PFSK-1 (cell line): ENCODE data around the gene POLR2C.

ENCODE experiments used
- FOXP2 ChIP-seq: optimal IDR thresholded peaks from 2 replicates; pipeline ENCODE3; 2011; ENCODE audit warnings: borderline replicate concordance, control low read depth, inconsistent platforms; ENCODE audit not compliant: insufficient read depth; ENCODE audit errors: extremely low read length, extremely low read depth
- POLR2AphosphoS5 ChIP-seq: IDR thresholded peaks from 2 replicates; pipeline ENCODE4 v1.6.1; 2012; ENCODE audit warnings: low read depth, mild to moderate bottlenecking, control low read depth, low read length, moderate library complexity
- SIN3A ChIP-seq: IDR thresholded peaks from 2 replicates; pipeline ENCODE4 v1.6.1; 2012; ENCODE audit warnings: mild to moderate bottlenecking, low read length, moderate library complexity, borderline replicate concordance; ENCODE audit not compliant: insufficient read depth
- TAF1 ChIP-seq: IDR thresholded peaks from 2 replicates; pipeline ENCODE4 v1.6.1; 2012; ENCODE audit warnings: low read length, control low read depth, borderline replicate concordance; ENCODE audit not compliant: insufficient read depth
- TF ChIP-seq, protein P1 (sequence below), 2 experiments: IDR thresholded peaks; 2 replicates each; pipeline versions ENCODE4 v1.6.1 to v1.8.0; 2011 to 2012; ENCODE audit warnings: low read depth in 2 of 2, low read length in 2 of 2, control low read depth in 1 of 2, inconsistent platforms in 1 of 2, mild to moderate bottlenecking in 1 of 2, moderate library complexity in 1 of 2; ENCODE audit not compliant: insufficient read depth in 1 of 2

The POLR2C gene

DNA sequence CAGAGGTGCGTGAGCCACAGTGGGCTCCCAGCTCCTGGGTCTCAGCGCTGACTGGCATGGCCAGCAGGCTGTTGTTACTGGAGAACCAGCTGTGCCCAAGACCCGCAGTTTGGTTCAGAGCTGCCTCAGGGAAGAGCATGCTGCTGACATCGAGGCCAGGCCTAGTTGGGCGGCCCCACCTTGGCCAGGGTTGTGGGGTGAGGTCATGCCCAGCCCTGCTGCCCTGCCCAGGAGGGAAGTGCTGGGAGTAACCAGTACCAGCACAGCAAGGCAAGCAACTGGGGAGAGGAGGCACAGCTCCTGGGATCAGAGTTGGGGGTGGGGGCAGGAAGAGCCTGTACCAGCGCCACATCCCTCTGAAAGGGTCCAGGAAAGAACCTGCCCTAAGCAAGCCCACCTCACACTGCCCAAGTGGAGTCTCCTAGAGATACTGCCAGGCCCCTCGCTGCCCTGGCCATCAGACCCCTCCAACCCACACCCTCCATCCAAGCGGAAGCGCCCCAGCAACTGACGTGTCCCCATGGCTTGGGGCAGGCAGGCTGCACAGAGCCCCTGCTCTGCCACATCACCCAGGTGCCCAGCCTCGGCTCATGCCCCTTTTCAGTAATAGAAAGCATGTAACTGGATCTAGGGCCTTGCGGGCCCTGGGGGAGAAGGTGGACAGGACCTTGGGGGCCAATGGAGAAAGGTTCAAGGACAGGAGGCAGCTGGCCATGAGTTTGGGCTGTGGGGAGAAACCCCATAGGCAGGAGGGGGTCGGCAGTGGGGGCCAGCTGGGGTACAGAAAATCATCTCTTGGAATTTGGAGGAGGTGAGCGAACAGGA is 22.8 kb downstream of the POLR2C start:
- TF ChIP-seq FOXP2 (no peak), POLR2AphosphoS5 (no peak), SIN3A (no peak), TAF1 (no peak)
- TF ChIP-seq, protein P1, sequence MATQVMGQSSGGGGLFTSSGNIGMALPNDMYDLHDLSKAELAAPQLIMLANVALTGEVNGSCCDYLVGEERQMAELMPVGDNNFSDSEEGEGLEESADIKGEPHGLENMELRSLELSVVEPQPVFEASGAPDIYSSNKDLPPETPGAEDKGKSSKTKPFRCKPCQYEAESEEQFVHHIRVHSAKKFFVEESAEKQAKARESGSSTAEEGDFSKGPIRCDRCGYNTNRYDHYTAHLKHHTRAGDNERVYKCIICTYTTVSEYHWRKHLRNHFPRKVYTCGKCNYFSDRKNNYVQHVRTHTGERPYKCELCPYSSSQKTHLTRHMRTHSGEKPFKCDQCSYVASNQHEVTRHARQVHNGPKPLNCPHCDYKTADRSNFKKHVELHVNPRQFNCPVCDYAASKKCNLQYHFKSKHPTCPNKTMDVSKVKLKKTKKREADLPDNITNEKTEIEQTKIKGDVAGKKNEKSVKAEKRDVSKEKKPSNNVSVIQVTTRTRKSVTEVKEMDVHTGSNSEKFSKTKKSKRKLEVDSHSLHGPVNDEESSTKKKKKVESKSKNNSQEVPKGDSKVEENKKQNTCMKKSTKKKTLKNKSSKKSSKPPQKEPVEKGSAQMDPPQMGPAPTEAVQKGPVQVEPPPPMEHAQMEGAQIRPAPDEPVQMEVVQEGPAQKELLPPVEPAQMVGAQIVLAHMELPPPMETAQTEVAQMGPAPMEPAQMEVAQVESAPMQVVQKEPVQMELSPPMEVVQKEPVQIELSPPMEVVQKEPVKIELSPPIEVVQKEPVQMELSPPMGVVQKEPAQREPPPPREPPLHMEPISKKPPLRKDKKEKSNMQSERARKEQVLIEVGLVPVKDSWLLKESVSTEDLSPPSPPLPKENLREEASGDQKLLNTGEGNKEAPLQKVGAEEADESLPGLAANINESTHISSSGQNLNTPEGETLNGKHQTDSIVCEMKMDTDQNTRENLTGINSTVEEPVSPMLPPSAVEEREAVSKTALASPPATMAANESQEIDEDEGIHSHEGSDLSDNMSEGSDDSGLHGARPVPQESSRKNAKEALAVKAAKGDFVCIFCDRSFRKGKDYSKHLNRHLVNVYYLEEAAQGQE (IDR thresholded peaks at IDR 0.05; ENCODE audit: insufficient read depth in 1 of 2, low read depth in 2 of 2, low read length in 2 of 2), result no peak

DNA sequence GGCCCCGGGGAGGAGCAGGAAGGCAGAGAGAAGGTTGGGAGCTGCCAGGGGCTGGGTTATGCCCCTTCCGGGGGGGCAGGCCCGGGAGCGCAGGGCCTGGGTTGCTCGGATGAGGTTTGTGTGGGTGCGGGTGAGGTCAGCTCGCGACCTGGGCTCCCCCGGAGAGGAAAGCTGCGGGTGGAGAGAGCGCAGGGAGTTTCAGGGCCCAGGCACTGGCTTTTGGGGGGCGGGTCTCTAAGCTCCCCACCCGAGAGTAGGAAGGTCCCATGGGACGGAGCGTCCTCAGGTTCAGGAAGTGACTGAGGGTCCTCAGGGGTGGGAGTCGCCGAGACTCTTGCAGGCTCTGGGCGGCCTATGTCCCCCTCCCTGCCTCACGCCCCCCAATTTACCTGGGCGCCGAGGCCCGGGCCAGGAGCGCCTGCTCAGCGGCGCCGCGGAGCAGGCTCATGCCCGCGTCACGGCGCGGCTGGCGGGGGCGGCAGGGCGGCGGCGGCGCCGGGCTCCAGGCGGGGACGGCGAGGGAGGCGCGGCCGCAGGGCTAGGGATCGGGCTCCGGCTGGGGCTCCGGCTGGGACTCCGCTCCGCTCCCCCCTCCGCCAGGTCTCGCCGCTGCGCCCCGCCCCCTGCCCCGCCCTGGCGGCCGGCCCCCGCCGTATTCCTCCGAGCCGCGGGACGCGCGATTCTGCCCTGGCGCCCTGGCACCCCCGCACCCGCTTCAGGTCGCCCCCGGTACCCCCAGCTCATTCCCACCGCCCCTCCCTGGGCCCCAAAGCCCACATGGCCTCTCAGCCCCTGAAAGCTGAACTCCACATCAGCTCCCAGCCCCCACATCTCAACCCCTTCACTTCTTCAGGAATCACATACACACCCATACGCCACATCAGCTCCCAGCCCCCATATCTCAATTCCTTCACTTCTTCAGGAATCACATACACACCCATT is 23.7 kb downstream of the POLR2C start, which contains the start of gene DOK4:
Gene DOK4, minus strand, starts transcription at position 578 of the 942 bp plus-strand sequence. CDS start 6,986 bp downstream, outside the sequence.
- TF ChIP-seq FOXP2 (peak; percentile 49), SIN3A (no peak), TAF1 (peak; percentile 59; the same call in 1 of the 2 replicates)

DNA sequence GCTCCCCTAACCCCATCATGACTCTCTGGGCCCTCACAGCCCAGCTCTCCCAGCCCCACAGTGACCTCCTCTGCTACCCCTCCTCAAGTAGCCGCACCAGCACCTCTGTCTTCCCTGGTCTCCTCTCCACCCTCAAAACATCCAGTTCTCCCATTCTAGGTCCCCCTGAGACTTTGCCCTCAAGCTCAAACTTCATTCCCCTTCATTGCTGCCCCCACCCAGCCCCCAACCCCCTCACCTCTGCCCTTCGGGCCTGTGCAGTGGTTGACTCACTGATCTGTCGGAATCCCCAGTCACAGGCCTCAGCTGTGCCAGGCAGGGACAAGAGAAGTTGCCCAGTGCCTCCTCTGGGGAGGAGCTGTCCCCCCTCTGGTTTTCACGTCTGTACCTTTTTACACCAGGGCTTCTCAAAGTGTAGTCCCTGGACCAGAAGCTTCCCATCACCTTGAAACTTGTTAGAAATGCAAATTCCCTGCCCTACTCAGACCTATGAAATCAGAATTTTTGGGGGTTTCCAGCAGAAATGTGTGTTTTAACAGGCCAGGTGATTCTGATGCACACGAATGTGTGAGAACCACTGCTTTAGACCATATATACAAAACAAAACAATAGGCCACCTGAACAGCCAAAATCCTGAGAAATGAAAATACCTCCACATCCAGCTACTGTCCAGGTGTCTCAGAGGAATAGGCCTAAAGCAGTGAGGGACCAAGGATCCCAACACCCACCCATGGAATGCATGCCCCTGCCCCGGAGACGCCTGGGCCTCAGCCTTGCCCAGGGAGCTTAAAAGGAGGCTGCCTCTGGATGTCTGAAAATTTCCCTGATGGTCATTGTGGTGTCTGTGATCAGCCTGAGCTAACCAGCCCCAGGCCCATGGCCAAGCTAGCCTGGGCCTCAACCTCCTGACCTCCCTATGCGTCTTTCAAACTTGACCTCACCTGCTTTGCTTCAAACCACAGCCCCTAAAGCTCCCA is 24.7 kb downstream of the POLR2C start:
- no peak for TF ChIP-seq SIN3A
- no peak for TF ChIP-seq FOXP2
- TF ChIP-seq, protein P1 (IDR thresholded peaks at IDR 0.05; ENCODE audit: insufficient read depth in 1 of 2, low read depth in 2 of 2, low read length in 2 of 2), result no peak
- no peak for TF ChIP-seq TAF1
- no peak for TF ChIP-seq POLR2AphosphoS5

DNA sequence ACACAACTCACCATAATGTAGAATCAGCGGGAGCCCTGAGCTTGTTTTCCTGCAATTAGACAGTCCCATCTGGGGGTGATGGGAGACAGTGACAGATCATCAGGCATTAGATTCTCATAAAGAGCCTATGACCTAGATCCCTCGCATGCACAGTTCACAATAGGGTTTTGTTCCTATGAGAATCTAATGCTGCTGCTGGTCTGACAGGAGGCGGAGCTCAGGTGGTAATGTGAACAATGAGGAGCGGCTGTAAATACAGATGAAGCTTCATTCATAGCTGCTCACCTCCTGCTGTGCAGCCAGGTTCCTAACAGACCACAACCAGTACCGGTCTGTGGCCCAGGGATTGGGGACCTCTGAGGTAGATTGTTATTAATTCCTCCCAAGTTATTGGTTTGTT is 26.8 kb downstream of the POLR2C start:
- TF ChIP-seq SIN3A (no peak), FOXP2 (no peak), POLR2AphosphoS5 (no peak)
- TF ChIP-seq, protein P1 (IDR thresholded peaks at IDR 0.05; ENCODE audit: insufficient read depth in 1 of 2, low read depth in 2 of 2, low read length in 2 of 2), result no peak

DNA sequence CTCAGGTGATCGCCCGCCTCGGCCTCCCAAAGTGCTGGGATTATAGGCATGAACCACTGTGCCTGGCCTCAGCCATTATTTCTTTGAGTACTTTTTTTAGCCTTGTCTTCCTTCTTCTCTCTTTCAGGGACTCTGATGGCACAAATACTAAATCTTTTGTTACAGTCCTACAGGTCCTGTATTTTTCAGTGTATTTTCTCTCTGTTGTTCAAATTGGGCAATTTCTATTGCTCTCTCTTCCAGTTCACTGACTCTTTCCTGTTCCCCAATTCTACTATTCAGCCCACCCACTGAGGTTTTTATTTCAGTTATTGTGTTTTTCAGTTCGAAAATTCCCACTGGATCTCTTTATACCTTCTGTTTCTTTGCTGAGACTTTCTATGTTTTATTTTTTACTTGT is 31.3 kb downstream of the POLR2C start:
- TF ChIP-seq FOXP2, result no peak
